B cell (primary cell): ENCODE measurements around the gene ERBB4. TPM values are rescaled to one million over a fixed set of nuclear protein-coding genes. Genes with fewer than 3 reads are reported as not detected.

Experiments used
- ATAC-seq: fragments of 200-7000 bp; cut with Tn5 transposase; one replicate; pipeline ENCODE4 v1.10.0; 2021; ENCODE audit warnings: low read depth, mild to moderate bottlenecking, moderate number of reproducible peaks, moderate library complexity
- CTCF ChIA-PET: fragments of 350-600 bp; sonication (Branson Sonifier 250); formaldehyde crosslinking; loops from one replicate; lab custom pipeline; 2021; ENCODE audit warnings: antibody characterized with exemption, inconsistent platforms; lab: Charles Lee
- POLR2A ChIA-PET: fragments of 350-600 bp; sonication (Branson Sonifier 250); formaldehyde crosslinking; loops from one replicate; lab custom pipeline; 2021; ENCODE audit warnings: antibody characterized with exemption; lab: Charles Lee
- DNase-seq: peaks from one replicate; pipeline ENCODE4 v3.0.0; 2013
- H2AFZ ChIP-seq: 2 replicates; pipeline ENCODE4 v1.6.1; 2012; ENCODE audit warnings: mild to moderate bottlenecking, low read depth, low read length; ENCODE audit not compliant: insufficient read depth, poor library complexity, severe bottlenecking
- H3K27ac ChIP-seq, 2 donors: 1 replicate in 1 of 2; 2 replicates in 1 of 2; pipeline ENCODE4 v1.5.1; 2012 to 2013; ENCODE audit warnings: low read length in 2 of 2, mild to moderate bottlenecking in 2 of 2, moderate library complexity in 1 of 2
- H3K27me3 ChIP-seq, 4 experiments: fragments of 200-600 bp in 1 of 4; sonication (generic) in 1 of 4; replicated peaks in 1 of 4; 1 replicate in 2 of 4; 2 replicates in 2 of 4; pipeline versions ENCODE4 v1.6.1 to v1.7.0; 2013 to 2016; ENCODE audit warnings: low read length in 3 of 4, mild to moderate bottlenecking in 2 of 4, mixed read lengths in 1 of 4, moderate library complexity in 1 of 4; ENCODE audit not compliant: insufficient read depth in 4 of 4, control insufficient read depth in 3 of 4; ENCODE audit errors: control extremely low read depth in 1 of 4
- H3K36me3 ChIP-seq, 2 experiments: replicated peaks in 1 of 2; 1 replicate in 1 of 2; 2 replicates in 1 of 2; pipeline versions ENCODE4 v1.6.1 to v1.7.1; 2013; ENCODE audit warnings: low read length in 1 of 2; ENCODE audit not compliant: insufficient read depth in 2 of 2, control insufficient read depth in 1 of 2; ENCODE audit errors: control extremely low read depth in 1 of 2, extremely low read depth in 1 of 2
- H3K4me1 ChIP-seq, 2 donors: fragments of 200-600 bp in 1 of 2; sonication (generic) in 1 of 2; 1 replicate in 1 of 2; 2 replicates in 1 of 2; pipeline versions ENCODE4 v1.5.1 to v1.6.1; 2013 to 2017; ENCODE audit warnings: low read length in 2 of 2; ENCODE audit not compliant: control insufficient read depth in 2 of 2, insufficient read depth in 2 of 2
- H3K4me2 ChIP-seq: replicated peaks from 2 replicates; pipeline ENCODE3; 2012; ENCODE audit warnings: mild to moderate bottlenecking, low read depth, low read length; ENCODE audit not compliant: poor library complexity, severe bottlenecking
- H3K4me3 ChIP-seq, 5 experiments: fragments of 200-600 bp in 1 of 5; sonication (generic) in 1 of 5; 1 replicate in 3 of 5; 2 replicates in 2 of 5; pipeline versions ENCODE4 v1.5.1 to v1.7.0; 2011 to 2016; ENCODE audit warnings: low read length in 4 of 5, mild to moderate bottlenecking in 4 of 5, low read depth in 2 of 5, control low read depth in 1 of 5, moderate library complexity in 1 of 5; ENCODE audit not compliant: insufficient read depth in 1 of 5; ENCODE audit errors: control extremely low read depth in 1 of 5, extremely low read depth in 1 of 5
- H3K79me2 ChIP-seq: fragments of 200-600 bp; sonication (generic); one replicate; pipeline ENCODE4 v1.6.0; 2016; ENCODE audit warnings: low read length; ENCODE audit not compliant: control insufficient read depth, insufficient read depth
- H3K9ac ChIP-seq: fragments of 200-600 bp; sonication (generic); 2 replicates; pipeline ENCODE4 v1.6.1; 2017; ENCODE audit warnings: mild to moderate bottlenecking, low read length, moderate library complexity
- H3K9me3 ChIP-seq, 3 donors: one replicate each; pipeline versions ENCODE4 v1.6.1 to v1.7.1; 2013; ENCODE audit warnings: low read length in 2 of 3; ENCODE audit not compliant: control insufficient read depth in 2 of 3, insufficient read depth in 1 of 3; ENCODE audit errors: control extremely low read depth in 1 of 3
- H4K20me1 ChIP-seq: 2 replicates; pipeline ENCODE4 v1.6.0; 2012; ENCODE audit warnings: mild to moderate bottlenecking, low read length; ENCODE audit not compliant: insufficient read depth, control insufficient read depth, poor library complexity, severe bottlenecking
- H3K27ac Mint-ChIP-seq: one replicate; pipeline ENCODE4 v1.8.0; 2021; ENCODE audit warnings: mixed read lengths
- H3K27me3 Mint-ChIP-seq: one replicate; pipeline ENCODE4 v1.8.0; 2021; ENCODE audit warnings: mixed read lengths
- H3K4me1 Mint-ChIP-seq: one replicate; pipeline ENCODE4 v1.8.0; 2021; ENCODE audit warnings: mixed read lengths
- H3K4me3 Mint-ChIP-seq: one replicate; pipeline ENCODE4 v1.8.0; 2021; ENCODE audit warnings: mixed read lengths
- H3K9me3 Mint-ChIP-seq: one replicate; pipeline ENCODE4 v1.8.0; 2022; ENCODE audit warnings: mixed read lengths; ENCODE audit not compliant: insufficient read depth
- EZH2 ChIP-seq: IDR thresholded peaks from 2 replicates; pipeline ENCODE4 v1.6.1; 2012; ENCODE audit warnings: borderline replicate concordance, low read depth, mild to moderate bottlenecking, moderate library complexity, low read length; ENCODE audit not compliant: insufficient read depth, poor library complexity, severe bottlenecking
- WGBS: methylation state at CpG from one replicate; pipeline ENCODE4 v1.1.5; 2013; ENCODE audit warnings: missing lambda C conversion rate; ENCODE audit not compliant: insufficient coverage; 5-methylcytosine and 5-hydroxymethylcytosine counted together
- intact Hi-C: fragments of 100-400 bp; cut with micrococcal nuclease; formaldehyde crosslinking; loops from one replicate; pipeline ENCODE4 v1.10.0; 2022
- polyA plus RNA-seq: library from polyadenylated mRNA; depleted of rRNA; stranded (reverse); fragments of >200 nt; gene quantifications from 2 replicates; pipeline ENCODE4 v1.2.3, GENCODE V29; 2012
- total RNA-seq, 2 donors: library from RNA; stranded (reverse); fragments of 120-200 nt in 1 of 2; gene quantifications; 1 replicate in 1 of 2; 2 replicates in 1 of 2; pipeline versions ENCODE4 v1.2.3 to v1.2.4, GENCODE V29; 2013 to 2022
- TF ChIP-seq, protein P1 (sequence below): fragments of 200-600 bp; IDR thresholded peaks from one replicate; pipeline ENCODE4 v1.8.0; 2022; ENCODE audit warnings: antibody characterized with exemption, mild to moderate bottlenecking

The ERBB4 gene
- total and polyA plus RNA-seq, 2 donors (not counting 1 experiment from before 2014, with no cell fraction given) = not detected

DNA sequence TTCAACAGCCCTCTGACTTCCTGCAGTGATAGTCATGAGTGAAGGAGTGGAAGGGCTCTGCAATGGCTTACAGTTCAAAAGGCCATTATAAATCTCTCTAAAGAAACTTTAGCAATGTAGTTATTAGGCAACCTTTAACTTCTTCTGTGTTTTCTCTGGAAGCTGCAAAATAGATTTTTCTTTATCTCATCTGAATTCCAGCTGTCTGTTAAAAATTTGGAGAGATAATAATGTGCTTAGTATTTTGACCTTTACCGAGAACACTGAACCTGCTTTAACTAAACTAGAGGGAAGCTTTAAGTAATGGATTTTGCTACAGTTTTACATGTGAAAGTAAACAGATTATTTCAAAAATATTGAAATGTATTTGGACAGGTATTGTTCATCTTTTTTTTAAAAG lies 847.9 kb downstream of the ERBB4 start:
- no peaks in the 10 kb centered on the region for H3K4me1 ChIP-seq
- WGBS = no CpG with 5 or more reads among the region's 1 CpG
- DNase-seq = no peak
- H3K9me3 ChIP-seq = no peaks in the 10 kb centered on the region
- H3K27me3 ChIP-seq = no peaks in the 10 kb centered on the region
- POLR2A ChIA-PET = no interaction called here
- TF ChIP-seq, protein P1, sequence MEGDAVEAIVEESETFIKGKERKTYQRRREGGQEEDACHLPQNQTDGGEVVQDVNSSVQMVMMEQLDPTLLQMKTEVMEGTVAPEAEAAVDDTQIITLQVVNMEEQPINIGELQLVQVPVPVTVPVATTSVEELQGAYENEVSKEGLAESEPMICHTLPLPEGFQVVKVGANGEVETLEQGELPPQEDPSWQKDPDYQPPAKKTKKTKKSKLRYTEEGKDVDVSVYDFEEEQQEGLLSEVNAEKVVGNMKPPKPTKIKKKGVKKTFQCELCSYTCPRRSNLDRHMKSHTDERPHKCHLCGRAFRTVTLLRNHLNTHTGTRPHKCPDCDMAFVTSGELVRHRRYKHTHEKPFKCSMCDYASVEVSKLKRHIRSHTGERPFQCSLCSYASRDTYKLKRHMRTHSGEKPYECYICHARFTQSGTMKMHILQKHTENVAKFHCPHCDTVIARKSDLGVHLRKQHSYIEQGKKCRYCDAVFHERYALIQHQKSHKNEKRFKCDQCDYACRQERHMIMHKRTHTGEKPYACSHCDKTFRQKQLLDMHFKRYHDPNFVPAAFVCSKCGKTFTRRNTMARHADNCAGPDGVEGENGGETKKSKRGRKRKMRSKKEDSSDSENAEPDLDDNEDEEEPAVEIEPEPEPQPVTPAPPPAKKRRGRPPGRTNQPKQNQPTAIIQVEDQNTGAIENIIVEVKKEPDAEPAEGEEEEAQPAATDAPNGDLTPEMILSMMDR = no peak
- no peak for TF ChIP-seq EZH2
- Mint-ChIP-seq H3K27me3 (no peaks in the 10 kb centered on the region), H3K4me3 (no peak overlapping the region), H3K4me1 (no peaks in the 10 kb centered on the region), H3K27ac (no peak overlapping the region), H3K9me3 (peaks cover 3% of the 10 kb centered on the region)
- no peak for ATAC-seq
- no peaks in the 10 kb centered on the region for H4K20me1 ChIP-seq
- H3K4me2 ChIP-seq = no peak overlapping the region
- no peak overlapping the region for H2AFZ ChIP-seq
- no peaks in the 10 kb centered on the region for H3K36me3 ChIP-seq
- no peaks in the 10 kb centered on the region for H3K79me2 ChIP-seq
- no peak overlapping the region for H3K9ac ChIP-seq
- CTCF ChIA-PET = no interaction called here
- H3K27ac ChIP-seq = no peak overlapping the region
- intact Hi-C loops = no loop called here
- H3K4me3 ChIP-seq = no peak overlapping the region

DNA sequence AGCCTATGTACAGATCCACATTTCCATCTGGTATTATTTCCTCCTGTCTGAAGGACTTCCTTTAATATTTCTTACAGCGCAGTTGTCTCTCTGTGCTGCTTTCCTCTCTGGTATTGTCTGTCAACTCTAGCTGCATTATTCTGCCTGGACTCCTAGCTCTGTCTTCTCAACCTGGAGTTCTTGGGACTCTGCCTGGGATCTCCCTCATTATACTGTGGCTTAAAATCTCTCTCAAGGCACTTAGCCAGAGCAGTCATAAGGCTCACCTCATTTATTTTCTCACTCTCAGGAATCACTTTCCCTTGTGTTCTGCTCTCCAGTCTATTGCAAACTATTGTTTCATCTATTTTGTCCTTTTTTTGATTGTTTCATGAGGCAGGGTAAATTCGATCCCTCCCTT lies 850.4 kb downstream of the ERBB4 start:
- Histone ChIP-seq H4K20me1 (no peaks in the 10 kb centered on the region), H3K79me2 (no peaks in the 10 kb centered on the region), H3K36me3 (no peaks in the 10 kb centered on the region), H3K27me3 (no peaks in the 10 kb centered on the region), H3K27ac (no peak overlapping the region), H2AFZ (no peak overlapping the region), H3K4me2 (no peak overlapping the region), H3K4me3 (no peak overlapping the region), H3K9me3 (peaks cover under 1 to 4% (median 2%) of the 10 kb centered on the region in 3 donors), H3K4me1 (no peaks in the 10 kb centered on the region), H3K9ac (no peak overlapping the region)
- Mint-ChIP-seq H3K27ac (no peak overlapping the region), H3K4me3 (no peak overlapping the region), H3K4me1 (no peaks in the 10 kb centered on the region), H3K27me3 (no peaks in the 10 kb centered on the region), H3K9me3 (peaks cover 6% of the 10 kb centered on the region)
- ChIA-PET POLR2A (no interaction called here), CTCF (no interaction called here)
- TF ChIP-seq, protein P1 = no peak
- TF ChIP-seq EZH2 = no peak
- 57% methylated on average over 1 of the region's 2 CpGs for WGBS
- intact Hi-C loops = no loop called here
- DNase-seq (no peak), ATAC-seq (no peak)
